Body of pancreas (tissue), 4 donors: ENCODE results near the gene KRTAP12-4. TPM values are rescaled to one million over a fixed set of nuclear protein-coding genes. Genes with fewer than 3 reads are reported as not detected.
"Not testable (repeated sequence)": the region's sequence is repeated elsewhere in the genome, so short reads cannot be mapped to it uniquely, and the experiment has no call there.

Experiments used
- ATAC-seq: fragments of 150-250 bp; one replicate; pipeline ENCODE4 v1.9.1; 2016
- DNase-seq, 4 donors: peaks; one replicate each; pipeline ENCODE4 v3.0.0-alpha.2; 2019
- H3K27ac ChIP-seq, 4 donors: fragments of 200-600 bp; sonication (generic); 1 replicate in 3 of 4; 2 replicates in 1 of 4; pipeline versions ENCODE4 v1.5.1 to v1.6.1; 2016 to 2019; ENCODE audit warnings: mild to moderate bottlenecking in 1 of 4, mixed read lengths in 1 of 4, moderate library complexity in 1 of 4
- H3K27me3 ChIP-seq, 2 donors: fragments of 200-600 bp; sonication (generic); one replicate each; pipeline ENCODE4 v1.6.0; 2016; ENCODE audit warnings: mild to moderate bottlenecking in 1 of 2
- H3K36me3 ChIP-seq, 2 donors: fragments of 200-600 bp; sonication (generic); replicated peaks in 1 of 2; 2 replicates each; pipeline ENCODE4 v1.5.1; 2016; ENCODE audit warnings: low read depth in 2 of 2; ENCODE audit not compliant: insufficient read depth in 1 of 2
- H3K4me1 ChIP-seq: fragments of 200-600 bp; sonication (generic); one replicate; pipeline ENCODE4 v1.6.0; 2016
- H3K4me3 ChIP-seq, 2 donors: fragments of 200-600 bp; sonication (generic); 1 replicate in 1 of 2; 2 replicates in 1 of 2; pipeline ENCODE4 v1.5.1; 2016 to 2019
- H3K9me3 ChIP-seq, 3 donors: fragments of 200-600 bp; sonication (generic); 1 replicate in 2 of 3; 2 replicates in 1 of 3; pipeline ENCODE4 v1.5.1; 2016
- CTCF ChIP-seq, 7 experiments: fragments of 450-650 bp in 4 of 7; fragments of 200-600 bp in 3 of 7; sonication (generic) in 3 of 7; IDR thresholded peaks; one replicate each; pipeline ENCODE4 v1.5.1; 2016 to 2019; ENCODE audit warnings: antibody characterized with exemption in 7 of 7
- POLR2A ChIP-seq, 3 donors: fragments of 450-650 bp; IDR thresholded peaks; one replicate each; pipeline ENCODE4 v1.6.1; 2016; ENCODE audit warnings: antibody characterized with exemption in 3 of 3, mild to moderate bottlenecking in 2 of 3
- WGBS, 2 donors: methylation state at CpG; one replicate each; pipeline ENCODE4 v1.1.5; 2017; 5-methylcytosine and 5-hydroxymethylcytosine counted together
- intact Hi-C: fragments of 100-400 bp; cut with DNase I; formaldehyde crosslinking; loops from one replicate; pipeline ENCODE4 v1.15.1; 2023
- total RNA-seq, 2 donors: library from RNA; depleted of rRNA; stranded (reverse); fragments of >200 nt; gene quantifications; one replicate each; pipeline ENCODE4 v1.1.0, GENCODE V29; 2016

KRTAP12-4 gene
- total RNA-seq, 2 donors from 2014 or later = not detected

- Histone ChIP-seq H3K36me3 (no peaks in the 10 kb centered on the region), H3K4me3 (no peak overlapping the region), H3K27me3 (no peaks in the 10 kb centered on the region), H3K4me1 (no peaks in the 10 kb centered on the region), H3K27ac (no peak overlapping the region), H3K9me3 (peaks cover 0 to 21% (median 0%) of the 10 kb centered on the region in 3 donors)
- DNase-seq (no peak), ATAC-seq (no peak)
- TF ChIP-seq CTCF (IDR thresholded peaks at IDR 0.05) (no peak), POLR2A (IDR thresholded peaks at IDR 0.05) (no peak)
- 70 to 78% methylated on average over 13 to 19 of the region's 20 CpGs for WGBS, 2 donors
- intact Hi-C loops = no loop called here
Observed at GRCh38 chr21:44614161-44614631, 40.3 kb downstream of the KRTAP12-4 start.

GRCh38 chr21:44613386-44614155, 40.9 kb downstream of the KRTAP12-4 start:
- intact Hi-C loops = no loop called here
- 55 to 77% methylated on average over 21 to 23 of the region's 26 CpGs for WGBS, 2 donors
- Histone ChIP-seq H3K27me3 (no peaks in the 10 kb centered on the region), H3K27ac (no peak overlapping the region), H3K4me3 (no peak overlapping the region), H3K36me3 (no peaks in the 10 kb centered on the region), H3K4me1 (no peaks in the 10 kb centered on the region), H3K9me3 (peaks cover 0 to 26% (median 0%) of the 10 kb centered on the region in 3 donors)
- ATAC-seq = no peak
- no peak for TF ChIP-seq CTCF (IDR thresholded peaks at IDR 0.05)
- TF ChIP-seq POLR2A (IDR thresholded peaks at IDR 0.05) = no peak
- DNase-seq = no peak

GRCh38 chr21:44612669-44613229, 41.7 kb downstream of the KRTAP12-4 start:
- ATAC-seq (no peak), DNase-seq (no peak)
- H3K9me3 ChIP-seq = peaks cover 0 to 26% (median 0%) of the 10 kb centered on the region in 3 donors
- no peaks in the 10 kb centered on the region for H3K27me3 ChIP-seq
- H3K36me3 ChIP-seq = no peaks in the 10 kb centered on the region
- no peak overlapping the region for H3K4me3 ChIP-seq
- intact Hi-C loops = no loop called here
- H3K4me1 ChIP-seq = no peaks in the 10 kb centered on the region
- TF ChIP-seq POLR2A (IDR thresholded peaks at IDR 0.05) = no peak
- H3K27ac ChIP-seq = no peak overlapping the region
- 58 to 82% methylated on average over 9 to 12 of the region's 13 CpGs for WGBS, 2 donors

GRCh38 chr21:44612029-44612486, 42.4 kb downstream of the KRTAP12-4 start, which contains the start of gene KRTAP10-8:
TSS of gene KRTAP10-8 (plus strand) at chr21:44612079. CDS start at chr21:44612101, 22 bp downstream.
- whole genome bisulfite sequencing, 2 donors = 60 to 62% methylated on average over 1 to 7 of the region's 8 CpGs
- Histone ChIP-seq H3K4me3 (no peak within 1 kb of the TSS), H3K4me1 (no peaks in the 10 kb centered on the region), H3K27ac (no peak within 1 kb of the TSS), H3K9me3 (peaks cover 0 to 26% (median 0%) of the 10 kb centered on the region in 3 donors), H3K27me3 (no peaks in the 10 kb centered on the region), H3K36me3 (no peaks in the 10 kb centered on the region)
- no peak for DNase-seq
- intact Hi-C loops = no loop called here
- ATAC-seq = no peak
- TF ChIP-seq CTCF (IDR thresholded peaks at IDR 0.05) = no peak
- no peak for TF ChIP-seq POLR2A (IDR thresholded peaks at IDR 0.05)

- 56 to 74% methylated on average over 4 of the region's 4 CpGs for WGBS, 2 donors
- intact Hi-C loops = no loop called here
- TF ChIP-seq CTCF (IDR thresholded peaks at IDR 0.05) (no peak), POLR2A (IDR thresholded peaks at IDR 0.05) (no peak)
Observed at GRCh38 chr21:44611551-44611950, 42.9 kb downstream of the KRTAP12-4 start.

GRCh38 chr21:44610157-44610843, 44.2 kb downstream of the KRTAP12-4 start:
- ATAC-seq, H3K27me3 ChIP-seq, H3K4me1 ChIP-seq, DNase-seq, H3K4me3 ChIP-seq, H3K36me3 ChIP-seq, H3K27ac ChIP-seq, intact Hi-C loops: not testable (repeated sequence)
- peaks cover 0 to 26% (median 0%) of the 10 kb centered on the region in 3 donors for H3K9me3 ChIP-seq
- 82 to 88% methylated on average over 6 to 7 of the region's 7 CpGs for WGBS, 2 donors

More at GRCh38 chr21:44611551-44611950, 42.9 kb downstream of the KRTAP12-4 start:
- peaks cover 0 to 26% (median 0%) of the 10 kb centered on the region in 3 donors for H3K9me3 ChIP-seq
- DNase-seq (no peak), ATAC-seq (no peak)
- H3K4me1 ChIP-seq = no peaks in the 10 kb centered on the region
- H3K36me3 ChIP-seq = no peaks in the 10 kb centered on the region
- H3K27me3 ChIP-seq = no peaks in the 10 kb centered on the region
- no peak overlapping the region for H3K4me3 ChIP-seq
- no peak overlapping the region for H3K27ac ChIP-seq
